ENCODE results near the gene DPH2.
A peak's percentile ranks its signal among the peaks of the same experiment; 100 is the strongest.

The DPH2 gene

GRCh38 chr1:43970502-43970901, 692 bp downstream of the DPH2 start:
- no peak for DNase-seq

GRCh38 chr1:43970911-43971310, 1.1 kb downstream of the DPH2 start:
- DNase-seq, result no peak

- no peak for DNase-seq
Measured at GRCh38 chr1:43971336-43971980, 1.6 kb downstream of the DPH2 start.

- DNase-seq, result no peak
Measured at GRCh38 chr1:43973981-43974442, 4.2 kb downstream of the DPH2 start.

GRCh38 chr1:43974443-43975248, 4.8 kb downstream of the DPH2 start, which contains the start of gene ATP6V0B:
TSS of gene ATP6V0B (plus strand) at chr1:43974960. CDS start at chr1:43975041, 81 bp downstream.
- DNase-seq, result peak; percentile 97

GRCh38 chr1:43975249-43975961, 5.6 kb downstream of the DPH2 start:
- no peak for DNase-seq

GRCh38 chr1:43976045-43976444, 6.2 kb downstream of the DPH2 start:
- DNase-seq, result no peak

GRCh38 chr1:43976890-43977289, 7.1 kb downstream of the DPH2 start:
- DNase-seq, result no peak

- no peak for DNase-seq
Measured at GRCh38 chr1:43977376-43978263, 7.8 kb downstream of the DPH2 start.

- DNase-seq, result no peak
Measured at GRCh38 chr1:43978264-43978550, 8.4 kb downstream of the DPH2 start.

GRCh38 chr1:43978551-43979260, 8.9 kb downstream of the DPH2 start, which contains the start of gene B4GALT2:
TSS of gene B4GALT2 (plus strand) at chr1:43979210. CDS start at chr1:43981161, 1,951 bp downstream.
- DNase-seq, result peak; percentile 53

- no peak for DNase-seq
Measured at GRCh38 chr1:43979261-43979527, 9.4 kb downstream of the DPH2 start.

- DNase-seq, result no peak
Measured at GRCh38 chr1:43979528-43980254, 9.9 kb downstream of the DPH2 start.

GRCh38 chr1:43980255-43981134, 10.7 kb downstream of the DPH2 start:
- no peak for DNase-seq

GRCh38 chr1:43981135-43981491, 11.3 kb downstream of the DPH2 start:
- DNase-seq, result no peak

GRCh38 chr1:43981636-43982035, 11.8 kb downstream of the DPH2 start:
- DNase-seq, result no peak

GRCh38 chr1:43982241-43982640, 12.4 kb downstream of the DPH2 start:
- DNase-seq, result no peak

GRCh38 chr1:43982808-43983207, 13.0 kb downstream of the DPH2 start:
- DNase-seq, result no peak

- DNase-seq, result no peak
Measured at GRCh38 chr1:43983253-43983899, 13.6 kb downstream of the DPH2 start.

- no peak for DNase-seq
Measured at GRCh38 chr1:43984855-43985254, 15.0 kb downstream of the DPH2 start.

All from activated CD4-positive, CD25-positive, alpha-beta regulatory T cell treated with anti-CD3 and anti-CD28 coated beads, Interleukin-2, amount 50 U/mL, for 72 hours (primary cell).